Chondrocyte (in vitro differentiated cells): ENCODE measurements around the gene TBC1D14. TPM values are rescaled to one million over a fixed set of nuclear protein-coding genes. Genes with fewer than 3 reads are reported as not detected.

Experiments used
- DNase-seq: peaks from one replicate; pipeline ENCODE4 v3.0.0; 2021; ENCODE audit warnings: mixed read lengths, low spot score
- H3K27ac Mint-ChIP-seq: one replicate; pipeline ENCODE4 v1.8.0; 2021; ENCODE audit warnings: mild to moderate bottlenecking, moderate library complexity, mixed read lengths; ENCODE audit not compliant: unreplicated experiment
- H3K27me3 Mint-ChIP-seq: 2 replicates; pipeline ENCODE4 v1.8.0; 2021; ENCODE audit warnings: low read depth, mixed read lengths
- H3K36me3 Mint-ChIP-seq: 2 replicates; pipeline ENCODE4 v1.8.0; 2021; ENCODE audit warnings: low read depth, mixed read lengths
- H3K4me1 Mint-ChIP-seq: 2 replicates; pipeline ENCODE4 v1.8.0; 2021; ENCODE audit warnings: low read depth, mild to moderate bottlenecking, mixed read lengths
- H3K4me3 Mint-ChIP-seq: one replicate; pipeline ENCODE4 v1.8.0; 2021; ENCODE audit warnings: mild to moderate bottlenecking, moderate library complexity, mixed read lengths; ENCODE audit not compliant: unreplicated experiment
- H3K9me3 Mint-ChIP-seq: 2 replicates; pipeline ENCODE4 v1.8.0; 2021; ENCODE audit warnings: low read depth, mixed read lengths
- total RNA-seq: library from RNA; stranded (reverse); gene quantifications from 3 replicates; pipeline ENCODE4 v1.2.1, GENCODE V29; 2021
- TF ChIP-seq, protein P1 (sequence below): fragments of 200-600 bp; sonication (generic); IDR thresholded peaks from 2 replicates; pipeline ENCODE4 v1.5.0; 2021; ENCODE audit warnings: antibody characterized with exemption, mild to moderate bottlenecking, moderate library complexity

TBC1D14 gene
- total RNA-seq, 1 donor from 2014 or later: 25.2 TPM

DNA sequence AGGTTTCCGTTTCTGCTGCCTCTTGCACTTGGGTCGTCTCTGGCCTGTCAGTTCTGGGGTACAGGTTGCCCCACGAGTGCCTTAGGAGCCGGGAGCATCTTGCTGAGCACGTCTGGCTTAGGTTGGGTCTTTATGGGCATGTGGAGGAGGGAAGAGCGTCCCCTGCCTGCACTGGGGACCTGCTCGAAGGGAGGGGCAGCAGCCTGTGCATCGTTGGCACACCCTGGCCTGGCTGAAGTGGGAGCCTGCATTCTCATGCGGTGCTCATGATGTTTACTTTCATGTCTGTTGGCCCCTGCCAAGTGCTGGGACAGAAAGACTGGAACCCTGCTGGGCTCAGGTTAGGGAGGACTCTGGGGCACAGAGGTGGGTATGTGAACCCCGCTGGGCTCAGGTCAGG is 109.7 kb downstream of the TBC1D14 start:
- Mint-ChIP-seq H3K4me3 (no peak overlapping the region), H3K4me1 (peaks cover 28% of the 10 kb centered on the region), H3K36me3 (peaks cover 14% of the 10 kb centered on the region), H3K9me3 (no peaks in the 10 kb centered on the region), H3K27ac (no peak overlapping the region), H3K27me3 (no peaks in the 10 kb centered on the region)
- TF ChIP-seq, protein P1, sequence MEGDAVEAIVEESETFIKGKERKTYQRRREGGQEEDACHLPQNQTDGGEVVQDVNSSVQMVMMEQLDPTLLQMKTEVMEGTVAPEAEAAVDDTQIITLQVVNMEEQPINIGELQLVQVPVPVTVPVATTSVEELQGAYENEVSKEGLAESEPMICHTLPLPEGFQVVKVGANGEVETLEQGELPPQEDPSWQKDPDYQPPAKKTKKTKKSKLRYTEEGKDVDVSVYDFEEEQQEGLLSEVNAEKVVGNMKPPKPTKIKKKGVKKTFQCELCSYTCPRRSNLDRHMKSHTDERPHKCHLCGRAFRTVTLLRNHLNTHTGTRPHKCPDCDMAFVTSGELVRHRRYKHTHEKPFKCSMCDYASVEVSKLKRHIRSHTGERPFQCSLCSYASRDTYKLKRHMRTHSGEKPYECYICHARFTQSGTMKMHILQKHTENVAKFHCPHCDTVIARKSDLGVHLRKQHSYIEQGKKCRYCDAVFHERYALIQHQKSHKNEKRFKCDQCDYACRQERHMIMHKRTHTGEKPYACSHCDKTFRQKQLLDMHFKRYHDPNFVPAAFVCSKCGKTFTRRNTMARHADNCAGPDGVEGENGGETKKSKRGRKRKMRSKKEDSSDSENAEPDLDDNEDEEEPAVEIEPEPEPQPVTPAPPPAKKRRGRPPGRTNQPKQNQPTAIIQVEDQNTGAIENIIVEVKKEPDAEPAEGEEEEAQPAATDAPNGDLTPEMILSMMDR: no peak
- no peak for DNase-seq

DNA sequence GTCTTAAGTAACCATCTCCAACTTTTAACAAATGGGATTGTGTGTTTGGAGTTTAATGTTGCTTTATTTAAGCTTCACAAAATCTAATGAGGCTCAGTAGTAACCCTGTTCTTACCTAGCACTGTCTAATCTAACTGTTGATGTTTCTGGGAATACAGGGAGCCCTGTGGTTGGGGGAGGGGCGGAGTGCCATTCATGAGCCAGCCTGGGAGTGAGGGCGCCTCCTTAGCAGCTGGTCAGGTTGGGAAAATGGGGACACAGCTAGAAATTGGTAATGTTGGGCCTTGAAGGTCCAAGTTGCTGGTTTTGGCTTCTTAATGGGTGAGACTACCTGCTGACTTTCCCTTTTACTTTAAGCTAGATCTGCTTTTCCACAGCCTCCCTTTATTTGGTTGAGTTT is 110.7 kb downstream of the TBC1D14 start:
- Mint-ChIP-seq H3K27ac (peak overlapping the region; percentile 87), H3K27me3 (no peaks in the 10 kb centered on the region), H3K4me1 (peaks cover 28% of the 10 kb centered on the region), H3K36me3 (peaks cover 5% of the 10 kb centered on the region), H3K9me3 (no peaks in the 10 kb centered on the region), H3K4me3 (no peak overlapping the region)
- TF ChIP-seq, protein P1: no peak
- DNase-seq: peak; percentile 48

DNA sequence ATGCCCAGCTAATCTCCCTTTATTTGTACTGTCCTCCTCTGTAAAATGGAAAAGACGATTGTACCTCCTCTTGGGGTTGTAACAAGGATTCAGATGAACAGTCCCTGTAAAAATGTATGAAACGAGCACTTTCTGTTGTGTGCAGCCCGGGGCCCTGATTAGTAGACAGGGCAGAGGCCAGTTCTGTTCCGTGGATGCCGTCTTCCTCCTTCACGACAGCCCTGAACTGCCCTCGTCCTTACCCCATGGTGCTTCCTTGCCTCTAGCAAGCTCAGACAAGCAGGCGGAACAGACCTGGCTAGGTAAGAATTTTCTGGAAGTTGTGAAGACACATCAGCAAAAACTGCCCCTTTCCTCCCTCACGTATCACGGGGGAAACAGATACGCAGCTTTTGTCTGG is 111.2 kb downstream of the TBC1D14 start:
- no peaks in the 10 kb centered on the region for H3K9me3 Mint-ChIP-seq
- peaks cover 3% of the 10 kb centered on the region for H3K36me3 Mint-ChIP-seq
- TF ChIP-seq, protein P1: no peak
- no peak overlapping the region for H3K4me3 Mint-ChIP-seq
- H3K4me1 Mint-ChIP-seq: peaks cover 28% of the 10 kb centered on the region
- DNase-seq: peak; percentile 51
- no peaks in the 10 kb centered on the region for H3K27me3 Mint-ChIP-seq
- peak overlapping the region; percentile 87 for H3K27ac Mint-ChIP-seq

DNA sequence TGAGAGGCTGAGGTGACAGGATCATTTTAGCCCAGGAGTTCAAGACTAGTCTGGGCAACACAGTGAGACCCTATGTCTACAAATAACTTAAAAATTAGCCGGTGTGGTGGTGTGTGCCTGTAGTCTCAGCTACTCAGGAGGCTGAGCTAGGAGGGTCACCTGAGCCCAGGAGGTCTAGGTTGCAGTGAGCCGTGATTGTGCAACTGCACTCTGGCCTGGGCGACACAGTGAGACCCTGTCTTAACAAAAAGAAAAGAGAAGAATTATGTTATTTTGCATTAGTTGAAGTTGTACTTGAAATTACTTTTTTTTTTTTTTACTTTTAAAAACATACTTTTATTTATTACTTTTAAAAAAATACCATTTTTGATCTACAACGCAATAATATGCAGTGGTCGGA is 111.7 kb downstream of the TBC1D14 start:
- Mint-ChIP-seq H3K36me3 (peaks cover 6% of the 10 kb centered on the region), H3K27ac (peak overlapping the region; percentile 98), H3K9me3 (no peaks in the 10 kb centered on the region), H3K4me3 (no peak overlapping the region), H3K4me1 (peaks cover 28% of the 10 kb centered on the region), H3K27me3 (no peaks in the 10 kb centered on the region)
- TF ChIP-seq, protein P1: no peak
- DNase-seq: no peak

DNA sequence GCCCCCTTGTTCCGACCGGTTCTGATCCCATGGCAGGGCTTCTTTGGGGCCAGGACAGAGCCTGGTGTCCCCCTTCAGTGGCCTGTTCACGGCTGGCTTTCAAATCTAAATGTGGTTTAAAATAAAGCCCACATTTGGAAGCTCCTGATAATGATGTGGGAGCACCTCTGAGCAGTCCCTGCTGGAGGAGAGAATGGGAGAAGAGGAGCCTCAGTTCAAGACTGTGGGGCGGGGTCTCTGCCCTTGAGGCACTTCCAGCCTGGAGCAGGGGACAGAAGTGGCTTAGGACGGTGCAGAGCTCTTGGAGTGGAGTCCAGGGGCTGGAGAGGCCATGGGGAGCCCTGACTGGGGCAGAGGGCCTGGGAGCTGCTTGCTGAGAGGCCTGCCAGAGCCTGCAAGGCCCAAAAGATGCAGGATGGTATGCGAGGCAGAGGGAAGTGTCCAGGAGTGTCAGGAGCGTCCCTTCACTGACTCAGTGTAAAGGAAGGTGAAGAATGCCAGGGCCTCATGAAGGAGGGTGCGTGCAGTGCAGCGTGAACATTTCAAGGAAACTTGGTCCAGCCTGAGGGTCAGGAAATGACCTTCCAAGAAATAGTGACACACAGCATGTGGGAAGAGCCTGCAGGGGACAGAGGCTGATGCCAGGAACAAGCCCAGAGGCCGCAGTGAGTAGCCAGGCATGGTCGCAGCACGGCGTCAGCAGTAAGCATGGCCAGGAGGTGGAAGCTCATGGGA is 112.5 kb downstream of the TBC1D14 start:
- H3K4me3 Mint-ChIP-seq: no peak overlapping the region
- DNase-seq: peak; percentile 47
- H3K27me3 Mint-ChIP-seq: no peaks in the 10 kb centered on the region
- H3K27ac Mint-ChIP-seq: peak overlapping the region; percentile 98
- peaks cover 6% of the 10 kb centered on the region for H3K36me3 Mint-ChIP-seq
- peaks cover 28% of the 10 kb centered on the region for H3K4me1 Mint-ChIP-seq
- no peaks in the 10 kb centered on the region for H3K9me3 Mint-ChIP-seq
- TF ChIP-seq, protein P1: no peak
